Activated T-helper 17 cell treated with anti-CD3 and anti-CD28 coated beads, Interleukin-2, amount 50 U/mL, for 72 hours (primary cell): ENCODE measurements around the gene SORBS2. TPM values are rescaled to one million over a fixed set of nuclear protein-coding genes. Genes with fewer than 3 reads are reported as not detected.

ENCODE experiments used
- ATAC-seq: fragments of 150-1000 bp; cut with Tn5 transposase; replicated peaks from 2 replicates; pipeline ENCODE4 v1.10.0; 2021; ENCODE audit warnings: mild to moderate bottlenecking, moderate library complexity
- H3K27ac Mint-ChIP-seq: one replicate; pipeline ENCODE4 v1.8.0; 2022; ENCODE audit warnings: mixed read lengths
- H3K27me3 Mint-ChIP-seq: one replicate; pipeline ENCODE4 v1.8.0; 2022; ENCODE audit warnings: mixed read lengths
- H3K36me3 Mint-ChIP-seq: one replicate; pipeline ENCODE4 v1.8.0; 2022; ENCODE audit warnings: low read depth, mild to moderate bottlenecking, mixed read lengths
- H3K4me1 Mint-ChIP-seq: one replicate; pipeline ENCODE4 v1.8.0; 2022; ENCODE audit warnings: mixed read lengths
- H3K4me3 Mint-ChIP-seq: one replicate; pipeline ENCODE4 v1.8.0; 2022; ENCODE audit warnings: mild to moderate bottlenecking, mixed read lengths
- H3K9me3 Mint-ChIP-seq: one replicate; pipeline ENCODE4 v1.8.0; 2022; ENCODE audit warnings: mixed read lengths
- total RNA-seq, 2 donors: library from RNA; stranded (reverse); gene quantifications; one replicate each; pipeline ENCODE4 v1.2.3, GENCODE V29; 2022

Gene SORBS2
- total RNA-seq, 2 donors from 2014 or later = not detected

GRCh38 chr4:185780472-185780871 lies 31.5 kb downstream of the SORBS2 start:
- no peak overlapping the region for H3K4me3 Mint-ChIP-seq

GRCh38 chr4:185779517-185779916 lies 32.5 kb downstream of the SORBS2 start:
- Mint-ChIP-seq H3K9me3 (no peaks in the 10 kb centered on the region), H3K27ac (no peak overlapping the region), H3K4me1 (no peaks in the 10 kb centered on the region), H3K27me3 (peaks cover 10% of the 10 kb centered on the region), H3K4me3 (no peak overlapping the region), H3K36me3 (no peaks in the 10 kb centered on the region)
- ATAC-seq = no peak

More at GRCh38 chr4:185780472-185780871, 31.5 kb downstream of the SORBS2 start:
- ATAC-seq = no peak
- H3K27me3 Mint-ChIP-seq = peaks cover 8% of the 10 kb centered on the region
- no peaks in the 10 kb centered on the region for H3K36me3 Mint-ChIP-seq
- H3K4me1 Mint-ChIP-seq = no peaks in the 10 kb centered on the region
- H3K9me3 Mint-ChIP-seq = no peaks in the 10 kb centered on the region
- no peak overlapping the region for H3K27ac Mint-ChIP-seq

GRCh38 chr4:185778307-185778706 lies 33.7 kb downstream of the SORBS2 start:
- no peak overlapping the region for H3K4me3 Mint-ChIP-seq
- H3K4me1 Mint-ChIP-seq = no peaks in the 10 kb centered on the region
- ATAC-seq = no peak
- H3K27ac Mint-ChIP-seq = no peak overlapping the region
- no peaks in the 10 kb centered on the region for H3K9me3 Mint-ChIP-seq
- H3K36me3 Mint-ChIP-seq = no peaks in the 10 kb centered on the region
- peaks cover 12% of the 10 kb centered on the region for H3K27me3 Mint-ChIP-seq

- H3K9me3 Mint-ChIP-seq = peaks cover 4% of the 10 kb centered on the region
- no peak overlapping the region for H3K27ac Mint-ChIP-seq
- peaks cover 7% of the 10 kb centered on the region for H3K27me3 Mint-ChIP-seq
- no peak overlapping the region for H3K4me3 Mint-ChIP-seq
- no peaks in the 10 kb centered on the region for H3K36me3 Mint-ChIP-seq
- no peaks in the 10 kb centered on the region for H3K4me1 Mint-ChIP-seq
- no peak for ATAC-seq
Measured at GRCh38 chr4:185775792-185776555, 36.0 kb downstream of the SORBS2 start.

GRCh38 chr4:185774845-185775680 lies 36.9 kb downstream of the SORBS2 start:
- H3K27me3 Mint-ChIP-seq = peaks cover 7% of the 10 kb centered on the region
- no peak for ATAC-seq
- no peak overlapping the region for H3K4me3 Mint-ChIP-seq
- peaks cover 4% of the 10 kb centered on the region for H3K9me3 Mint-ChIP-seq
- no peaks in the 10 kb centered on the region for H3K36me3 Mint-ChIP-seq
- no peak overlapping the region for H3K27ac Mint-ChIP-seq
- no peaks in the 10 kb centered on the region for H3K4me1 Mint-ChIP-seq

DNA sequence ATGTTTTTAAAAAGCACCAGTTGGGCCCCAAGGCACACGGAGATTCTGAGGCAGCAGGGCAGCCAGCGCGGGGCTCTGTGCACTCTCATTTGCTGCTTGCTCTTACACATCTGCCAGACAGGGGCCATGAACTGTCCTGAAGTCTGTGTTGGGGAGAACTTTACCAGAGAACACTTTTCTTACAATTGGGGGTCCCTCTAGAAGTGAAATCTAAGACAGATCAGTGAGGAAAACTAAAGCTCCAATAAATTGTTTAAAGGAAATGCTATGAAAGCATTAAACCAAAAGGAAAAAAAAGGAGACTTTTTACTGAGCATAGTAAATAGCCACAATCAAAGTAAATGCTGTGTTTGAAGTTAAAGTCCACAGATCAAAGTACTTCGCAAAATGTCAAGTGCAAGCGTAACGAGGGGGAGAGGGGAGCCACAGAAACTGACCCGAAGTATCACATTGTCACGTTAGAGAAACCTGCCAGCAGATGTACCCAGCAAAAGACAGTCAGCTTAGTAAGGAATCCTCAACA lies 37.8 kb downstream of the SORBS2 start:
- Mint-ChIP-seq H3K9me3 (peaks cover 4% of the 10 kb centered on the region), H3K27me3 (peaks cover 7% of the 10 kb centered on the region), H3K4me1 (no peaks in the 10 kb centered on the region), H3K4me3 (no peak overlapping the region), H3K36me3 (no peaks in the 10 kb centered on the region), H3K27ac (no peak overlapping the region)
- ATAC-seq = no peak

GRCh38 chr4:185773419-185773818 lies 38.6 kb downstream of the SORBS2 start:
- Mint-ChIP-seq H3K9me3 (peaks cover 4% of the 10 kb centered on the region), H3K4me3 (no peak overlapping the region), H3K27me3 (peaks cover 7% of the 10 kb centered on the region), H3K36me3 (no peaks in the 10 kb centered on the region), H3K27ac (no peak overlapping the region), H3K4me1 (no peaks in the 10 kb centered on the region)
- ATAC-seq = no peak

- no peak overlapping the region for H3K4me3 Mint-ChIP-seq
- H3K27me3 Mint-ChIP-seq = peaks cover 7% of the 10 kb centered on the region
- no peaks in the 10 kb centered on the region for H3K36me3 Mint-ChIP-seq
- H3K27ac Mint-ChIP-seq = no peak overlapping the region
- ATAC-seq = no peak
- H3K9me3 Mint-ChIP-seq = peaks cover 4% of the 10 kb centered on the region
- H3K4me1 Mint-ChIP-seq = no peaks in the 10 kb centered on the region
Measured at GRCh38 chr4:185772391-185773093, 39.5 kb downstream of the SORBS2 start.

DNA sequence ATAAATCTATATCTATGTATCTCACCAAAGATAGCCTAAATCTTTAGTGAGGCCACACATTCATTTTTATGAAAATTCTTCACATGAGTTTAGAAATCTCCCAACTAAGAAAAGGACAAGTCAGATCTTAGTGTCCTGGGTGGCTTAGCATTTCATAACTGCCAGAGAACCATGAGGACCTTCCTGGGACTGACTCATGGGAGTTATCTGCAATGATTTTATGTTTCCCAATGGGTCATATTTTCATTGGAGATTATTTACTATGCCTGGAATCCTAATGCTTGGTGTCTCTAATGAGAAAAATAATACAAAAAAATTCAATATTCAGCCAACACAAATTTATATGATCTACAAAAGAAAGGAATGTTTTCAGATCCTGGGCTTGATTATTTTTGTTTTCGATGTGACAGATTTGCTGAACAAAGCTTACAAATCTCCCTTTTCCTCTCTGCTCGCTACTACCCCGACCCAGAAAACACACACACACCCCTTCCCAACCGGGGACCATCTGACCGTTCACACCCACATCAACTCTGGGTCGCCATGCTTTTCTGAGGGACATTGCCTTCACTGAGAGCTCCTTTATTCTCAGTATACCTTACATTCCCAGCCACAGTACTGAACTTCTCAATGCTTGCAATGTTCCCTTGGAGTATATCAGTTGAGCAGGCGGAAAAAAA lies 40.1 kb downstream of the SORBS2 start:
- ATAC-seq = no peak
- H3K9me3 Mint-ChIP-seq = peaks cover 4% of the 10 kb centered on the region
- peaks cover 4% of the 10 kb centered on the region for H3K27me3 Mint-ChIP-seq

DNA sequence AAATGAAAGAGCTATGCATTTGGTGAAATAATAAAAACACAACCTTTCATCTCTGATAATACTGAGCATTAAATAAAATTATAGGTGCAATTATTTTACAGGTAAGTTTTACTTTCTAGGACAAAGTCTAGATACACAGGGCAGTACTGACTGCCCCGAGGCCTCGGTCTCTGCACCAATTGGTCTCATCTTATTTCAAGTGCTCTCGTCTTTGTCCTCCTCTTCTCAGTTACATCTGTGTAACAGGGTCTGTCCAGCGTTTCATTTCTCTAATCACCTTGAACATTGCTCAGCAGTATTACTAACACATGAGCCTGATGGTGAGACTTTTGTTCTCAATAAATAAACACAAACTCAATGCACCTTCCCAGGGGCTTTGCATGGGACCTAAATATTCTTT lies 44.5 kb downstream of the SORBS2 start:
- no peaks in the 10 kb centered on the region for H3K36me3 Mint-ChIP-seq
- H3K4me1 Mint-ChIP-seq = no peaks in the 10 kb centered on the region
- peaks cover 4% of the 10 kb centered on the region for H3K9me3 Mint-ChIP-seq
- H3K27me3 Mint-ChIP-seq = no peaks in the 10 kb centered on the region
- no peak overlapping the region for H3K4me3 Mint-ChIP-seq
- no peak for ATAC-seq
- H3K27ac Mint-ChIP-seq = no peak overlapping the region

More for the DNA sequence above, 40.1 kb downstream of the SORBS2 start:
- H3K36me3 Mint-ChIP-seq = no peaks in the 10 kb centered on the region
- H3K4me1 Mint-ChIP-seq = no peaks in the 10 kb centered on the region
- H3K4me3 Mint-ChIP-seq = no peak overlapping the region
- no peak overlapping the region for H3K27ac Mint-ChIP-seq

- Mint-ChIP-seq H3K4me1 (no peaks in the 10 kb centered on the region), H3K9me3 (no peaks in the 10 kb centered on the region), H3K36me3 (no peaks in the 10 kb centered on the region), H3K4me3 (no peak overlapping the region), H3K27ac (no peak overlapping the region), H3K27me3 (peaks cover 12% of the 10 kb centered on the region)
- ATAC-seq = no peak
Measured at GRCh38 chr4:185764876-185765275, 47.1 kb downstream of the SORBS2 start.

DNA sequence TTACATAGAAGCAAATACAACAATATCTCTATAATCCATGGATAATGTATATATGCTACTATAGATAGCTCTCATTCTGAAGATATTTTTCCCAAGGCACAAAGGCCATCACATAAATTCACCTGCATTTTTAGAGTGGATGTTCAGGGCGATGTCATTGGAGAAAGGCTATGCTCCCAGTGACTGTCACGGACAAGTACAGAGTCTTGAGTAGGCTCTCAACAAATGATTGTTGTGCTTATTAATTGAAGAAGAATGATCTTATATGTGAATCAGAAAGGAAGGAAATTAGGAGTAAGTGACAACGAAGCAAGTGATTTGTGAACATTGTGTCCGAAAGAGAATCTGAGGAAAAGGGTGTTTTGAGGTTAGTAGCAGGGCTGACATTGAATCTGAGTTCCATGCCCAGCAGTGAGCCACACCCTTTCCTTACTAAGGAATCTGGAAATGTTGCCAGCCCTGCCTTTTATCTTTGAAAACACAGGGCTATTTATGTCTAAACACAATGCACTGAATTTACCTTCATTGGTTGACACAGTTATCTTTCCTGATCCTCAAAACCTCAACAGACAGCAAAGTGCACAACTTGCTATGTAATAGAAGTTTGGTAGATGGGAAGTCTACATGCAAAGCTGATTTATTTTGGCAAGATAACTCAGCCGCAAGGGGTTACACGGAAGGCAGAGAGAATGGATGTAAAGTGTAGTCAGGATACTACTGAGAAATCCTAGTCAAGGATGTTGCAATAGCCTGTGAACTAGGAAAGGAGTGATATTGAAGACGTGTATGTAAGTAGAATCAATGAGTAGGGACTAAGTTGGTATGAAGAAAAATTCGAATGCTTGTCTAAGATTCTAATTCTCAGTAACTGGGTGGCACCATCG lies 50.4 kb downstream of the SORBS2 start:
- ATAC-seq = no peak
- H3K27ac Mint-ChIP-seq = no peak overlapping the region
- no peak overlapping the region for H3K4me3 Mint-ChIP-seq
- no peaks in the 10 kb centered on the region for H3K36me3 Mint-ChIP-seq
- no peaks in the 10 kb centered on the region for H3K4me1 Mint-ChIP-seq
- H3K9me3 Mint-ChIP-seq = no peaks in the 10 kb centered on the region
- peaks cover 17% of the 10 kb centered on the region for H3K27me3 Mint-ChIP-seq

DNA sequence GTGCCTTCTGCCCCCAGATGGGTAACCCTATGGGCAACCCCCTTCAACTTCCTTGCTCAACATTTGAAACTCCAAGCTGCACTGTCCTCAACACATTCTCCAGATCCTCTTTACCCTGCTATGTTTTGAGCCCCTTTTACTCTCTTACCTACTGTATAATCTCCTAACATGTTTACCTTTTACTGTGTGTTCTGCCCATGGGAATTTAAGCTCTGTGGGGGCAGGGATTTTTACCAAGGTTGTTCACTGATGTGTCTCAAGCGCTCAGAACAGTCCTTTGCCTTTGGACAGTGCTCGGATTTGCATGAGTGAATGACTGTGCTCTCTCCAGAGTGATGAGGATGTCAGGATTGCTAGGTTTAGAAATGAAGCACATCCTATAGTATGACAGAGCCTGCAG lies 53.2 kb downstream of the SORBS2 start:
- no peak for ATAC-seq
- Mint-ChIP-seq H3K27me3 (peaks cover 17% of the 10 kb centered on the region), H3K27ac (no peak overlapping the region), H3K9me3 (no peaks in the 10 kb centered on the region), H3K4me3 (no peak overlapping the region), H3K36me3 (no peaks in the 10 kb centered on the region), H3K4me1 (no peaks in the 10 kb centered on the region)
